Measurements from ENCODE around the gene TPPP3. TPM values are rescaled to one million over a fixed set of nuclear protein-coding genes. Genes with fewer than 3 reads are reported as not detected.

TPPP3 gene
- total and polyA plus RNA-seq, 9 of the 15 experiments (the other 6 are each of a cell fraction or from before 2014, with no cell fraction given), result 0.13 to 0.50 (median 0.36) TPM; not detected in 2

DNA sequence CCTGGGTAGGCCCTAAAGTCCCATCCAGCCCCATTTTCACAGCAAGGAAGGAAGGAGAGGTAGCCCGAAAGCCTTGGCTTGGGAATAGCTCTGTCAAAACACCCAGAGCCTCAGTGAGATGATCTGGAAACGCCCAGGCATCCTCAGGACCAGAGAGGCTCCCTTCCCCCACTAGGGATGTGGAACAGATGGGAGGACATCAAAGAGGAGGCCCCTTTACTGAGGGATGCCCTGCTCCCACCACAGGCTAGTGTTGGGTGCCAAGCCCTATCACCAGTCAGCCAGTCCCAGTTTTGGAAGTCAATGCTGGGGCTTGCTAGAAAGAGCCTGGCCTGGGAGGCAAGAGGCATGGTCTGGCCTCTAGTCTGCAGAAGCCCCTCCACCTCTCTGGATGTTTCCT lies 4.7 kb downstream of the TPPP3 start (continued):
- TF ChIP-seq, protein P1, sequence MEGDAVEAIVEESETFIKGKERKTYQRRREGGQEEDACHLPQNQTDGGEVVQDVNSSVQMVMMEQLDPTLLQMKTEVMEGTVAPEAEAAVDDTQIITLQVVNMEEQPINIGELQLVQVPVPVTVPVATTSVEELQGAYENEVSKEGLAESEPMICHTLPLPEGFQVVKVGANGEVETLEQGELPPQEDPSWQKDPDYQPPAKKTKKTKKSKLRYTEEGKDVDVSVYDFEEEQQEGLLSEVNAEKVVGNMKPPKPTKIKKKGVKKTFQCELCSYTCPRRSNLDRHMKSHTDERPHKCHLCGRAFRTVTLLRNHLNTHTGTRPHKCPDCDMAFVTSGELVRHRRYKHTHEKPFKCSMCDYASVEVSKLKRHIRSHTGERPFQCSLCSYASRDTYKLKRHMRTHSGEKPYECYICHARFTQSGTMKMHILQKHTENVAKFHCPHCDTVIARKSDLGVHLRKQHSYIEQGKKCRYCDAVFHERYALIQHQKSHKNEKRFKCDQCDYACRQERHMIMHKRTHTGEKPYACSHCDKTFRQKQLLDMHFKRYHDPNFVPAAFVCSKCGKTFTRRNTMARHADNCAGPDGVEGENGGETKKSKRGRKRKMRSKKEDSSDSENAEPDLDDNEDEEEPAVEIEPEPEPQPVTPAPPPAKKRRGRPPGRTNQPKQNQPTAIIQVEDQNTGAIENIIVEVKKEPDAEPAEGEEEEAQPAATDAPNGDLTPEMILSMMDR (IDR thresholded peaks at IDR 0.05 in 2 of 3, conservative IDR thresholded peaks at IDR 0.05 in 1 of 3; ENCODE audit: insufficient read depth in 2 of 3, low read depth in 1 of 3, low read length in 3 of 3), result no peak

DNA sequence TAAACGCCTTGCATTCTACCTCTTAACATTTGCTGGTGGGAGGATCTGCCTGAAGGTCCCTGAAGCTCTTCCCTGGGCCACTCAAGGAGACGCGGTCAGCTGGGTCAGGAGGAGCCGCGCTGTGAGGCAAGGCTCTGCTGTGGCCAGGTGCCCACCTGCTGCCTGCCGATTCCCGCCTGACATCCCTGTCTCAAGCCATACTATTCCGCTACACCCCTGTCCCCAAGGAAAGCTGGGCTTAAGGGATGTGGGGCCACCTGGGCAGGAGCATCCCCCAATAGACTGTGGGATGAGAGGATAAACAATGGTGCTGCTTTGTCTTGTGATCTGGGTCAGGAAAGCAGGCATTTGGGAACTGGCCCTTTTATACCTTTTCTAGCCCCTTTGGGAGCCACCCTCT lies 5.1 kb downstream of the TPPP3 start:
- intact Hi-C loops (cut with micrococcal nuclease), result no loop called here
- CTCF ChIA-PET (ENCODE audit: low intra/inter-chr PET ratio), result interaction anchor here (0.6 kb wide), 1 partner anchor 120 kb away, joined by 3 read pairs; no protein-coding TSS in a partner anchor
- ATAC-seq, result no peak
- TF ChIP-seq RFX7 (CRISPR knock-in tag; IDR thresholded peaks at IDR 0.05), result no peak
- no peak for TF ChIP-seq HDAC6 (IDR thresholded peaks at IDR 0.05; ENCODE audit: low read depth, low read length)
- TF ChIP-seq ZNF354B (CRISPR knock-in tag; IDR thresholded peaks at IDR 0.05), result no peak
- no peak for TF ChIP-seq PPARD (CRISPR knock-in tag; IDR thresholded peaks at IDR 0.05)
- TF ChIP-seq, protein P2, sequence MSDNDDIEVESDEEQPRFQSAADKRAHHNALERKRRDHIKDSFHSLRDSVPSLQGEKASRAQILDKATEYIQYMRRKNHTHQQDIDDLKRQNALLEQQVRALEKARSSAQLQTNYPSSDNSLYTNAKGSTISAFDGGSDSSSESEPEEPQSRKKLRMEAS (CRISPR knock-in tag; IDR thresholded peaks at IDR 0.05), result no peak
- TF ChIP-seq ZNF140 (CRISPR knock-in tag; IDR thresholded peaks at IDR 0.05), result no peak
- TF ChIP-seq, protein P3, sequence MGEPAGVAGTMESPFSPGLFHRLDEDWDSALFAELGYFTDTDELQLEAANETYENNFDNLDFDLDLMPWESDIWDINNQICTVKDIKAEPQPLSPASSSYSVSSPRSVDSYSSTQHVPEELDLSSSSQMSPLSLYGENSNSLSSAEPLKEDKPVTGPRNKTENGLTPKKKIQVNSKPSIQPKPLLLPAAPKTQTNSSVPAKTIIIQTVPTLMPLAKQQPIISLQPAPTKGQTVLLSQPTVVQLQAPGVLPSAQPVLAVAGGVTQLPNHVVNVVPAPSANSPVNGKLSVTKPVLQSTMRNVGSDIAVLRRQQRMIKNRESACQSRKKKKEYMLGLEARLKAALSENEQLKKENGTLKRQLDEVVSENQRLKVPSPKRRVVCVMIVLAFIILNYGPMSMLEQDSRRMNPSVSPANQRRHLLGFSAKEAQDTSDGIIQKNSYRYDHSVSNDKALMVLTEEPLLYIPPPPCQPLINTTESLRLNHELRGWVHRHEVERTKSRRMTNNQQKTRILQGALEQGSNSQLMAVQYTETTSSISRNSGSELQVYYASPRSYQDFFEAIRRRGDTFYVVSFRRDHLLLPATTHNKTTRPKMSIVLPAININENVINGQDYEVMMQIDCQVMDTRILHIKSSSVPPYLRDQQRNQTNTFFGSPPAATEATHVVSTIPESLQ (CRISPR knock-in tag; IDR thresholded peaks at IDR 0.05), result no peak
- TF ChIP-seq, protein P4, sequence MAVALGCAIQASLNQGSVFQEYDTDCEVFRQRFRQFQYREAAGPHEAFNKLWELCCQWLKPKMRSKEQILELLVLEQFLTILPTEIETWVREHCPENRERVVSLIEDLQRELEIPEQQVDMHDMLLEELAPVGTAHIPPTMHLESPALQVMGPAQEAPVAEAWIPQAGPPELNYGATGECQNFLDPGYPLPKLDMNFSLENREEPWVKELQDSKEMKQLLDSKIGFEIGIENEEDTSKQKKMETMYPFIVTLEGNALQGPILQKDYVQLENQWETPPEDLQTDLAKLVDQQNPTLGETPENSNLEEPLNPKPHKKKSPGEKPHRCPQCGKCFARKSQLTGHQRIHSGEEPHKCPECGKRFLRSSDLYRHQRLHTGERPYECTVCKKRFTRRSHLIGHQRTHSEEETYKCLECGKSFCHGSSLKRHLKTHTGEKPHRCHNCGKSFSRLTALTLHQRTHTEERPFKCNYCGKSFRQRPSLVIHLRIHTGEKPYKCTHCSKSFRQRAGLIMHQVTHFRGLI (CRISPR knock-in tag; IDR thresholded peaks at IDR 0.05), result no peak
- TF ChIP-seq, protein P5, sequence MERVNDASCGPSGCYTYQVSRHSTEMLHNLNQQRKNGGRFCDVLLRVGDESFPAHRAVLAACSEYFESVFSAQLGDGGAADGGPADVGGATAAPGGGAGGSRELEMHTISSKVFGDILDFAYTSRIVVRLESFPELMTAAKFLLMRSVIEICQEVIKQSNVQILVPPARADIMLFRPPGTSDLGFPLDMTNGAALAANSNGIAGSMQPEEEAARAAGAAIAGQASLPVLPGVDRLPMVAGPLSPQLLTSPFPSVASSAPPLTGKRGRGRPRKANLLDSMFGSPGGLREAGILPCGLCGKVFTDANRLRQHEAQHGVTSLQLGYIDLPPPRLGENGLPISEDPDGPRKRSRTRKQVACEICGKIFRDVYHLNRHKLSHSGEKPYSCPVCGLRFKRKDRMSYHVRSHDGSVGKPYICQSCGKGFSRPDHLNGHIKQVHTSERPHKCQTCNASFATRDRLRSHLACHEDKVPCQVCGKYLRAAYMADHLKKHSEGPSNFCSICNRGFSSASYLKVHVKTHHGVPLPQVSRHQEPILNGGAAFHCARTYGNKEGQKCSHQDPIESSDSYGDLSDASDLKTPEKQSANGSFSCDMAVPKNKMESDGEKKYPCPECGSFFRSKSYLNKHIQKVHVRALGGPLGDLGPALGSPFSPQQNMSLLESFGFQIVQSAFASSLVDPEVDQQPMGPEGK (CRISPR knock-in tag; IDR thresholded peaks at IDR 0.05; ENCODE audit: borderline replicate concordance), result no peak
- no peak for TF ChIP-seq ERF (CRISPR knock-in tag; IDR thresholded peaks at IDR 0.05)
- no peak for TF ChIP-seq ZC3H8 (IDR thresholded peaks at IDR 0.05)
- TF ChIP-seq DDX20 (tag; IDR thresholded peaks at IDR 0.05; ENCODE audit: low read depth), result no peak

More for the DNA sequence above, 5.1 kb downstream of the TPPP3 start:
- POLR2A ChIA-PET, result interaction anchor here (0.8 to 1.5 kb wide), 2 partner anchors 11 to 41 kb away, joined by 3 to 6 read pairs; no protein-coding TSS in a partner anchor
- no peaks in the 10 kb centered on the region for H3K9me1 ChIP-seq (ENCODE audit: control insufficient read depth, insufficient read depth, low read length)
- H4K20me1 ChIP-seq (replicated peaks; ENCODE audit: control insufficient read depth, insufficient read depth, low read length), result no peaks in the 10 kb centered on the region
- 15% methylated on average over 8 of the region's 8 CpGs for WGBS (ENCODE audit: insufficient coverage, low coverage, missing lambda C conversion rate)
- DNase-seq (ENCODE audit: extremely low read depth in 1 of 4, low spot score in 3 of 4) (no peak), FAIRE-seq (no peak)
- no peak overlapping the region for H3K4me3 ChIP-seq
- no peak overlapping the region for H3K4me2 ChIP-seq (ENCODE audit: insufficient read depth, low read length)
- peaks cover 0 to 29% of the 10 kb centered on the region in 2 experiments; a peak in 3 of 5 replicates for H3K4me1 ChIP-seq (replicated peaks in 1 of 2; ENCODE audit: control insufficient read depth in 2 of 2, insufficient read depth in 2 of 2, low read length in 2 of 2)
- in situ Hi-C loops (cut with MboI), result no loop called here
- no peaks in the 10 kb centered on the region for H3K79me2 ChIP-seq (ENCODE audit: control insufficient read depth, insufficient read depth, low read length)
- no peak overlapping the region for H3K27ac ChIP-seq (ENCODE audit: extremely low read depth, low read depth, low read length)
- no TSS peak for BruUV-seq (replicated peaks)
- H2AFZ ChIP-seq (ENCODE audit: low read depth, low read length), result no peak overlapping the region
- H3K27me3 ChIP-seq (ENCODE audit: control insufficient read depth in 2 of 2, insufficient read depth in 2 of 2, low read length in 2 of 2), result peaks cover 22 to 75% of the 10 kb centered on the region in 2 experiments
- H3K9ac ChIP-seq (ENCODE audit: insufficient read depth in 1 of 2, low read depth in 2 of 2, low read length in 2 of 2), result no peak overlapping the region
- H3K9me3 ChIP-seq (replicated peaks; ENCODE audit: control insufficient read depth, insufficient read depth, low read depth, low read length), result no peaks in the 10 kb centered on the region
- no peaks in the 10 kb centered on the region for H3K36me3 ChIP-seq (ENCODE audit: control insufficient read depth, insufficient read depth, low read length)

All from K562 (cell line).